Kidney capillary endothelial cell (primary cell): ENCODE data around the gene CYGB.
"Not testable (repeated sequence)": the region's sequence is repeated elsewhere in the genome, so short reads cannot be mapped to it uniquely, and the experiment has no call there.

Source experiments
- DNase-seq: peaks from one replicate; pipeline ENCODE4 v3.0.0-alpha.2; 2018; ENCODE audit warnings: low spot score

CYGB gene

DNA sequence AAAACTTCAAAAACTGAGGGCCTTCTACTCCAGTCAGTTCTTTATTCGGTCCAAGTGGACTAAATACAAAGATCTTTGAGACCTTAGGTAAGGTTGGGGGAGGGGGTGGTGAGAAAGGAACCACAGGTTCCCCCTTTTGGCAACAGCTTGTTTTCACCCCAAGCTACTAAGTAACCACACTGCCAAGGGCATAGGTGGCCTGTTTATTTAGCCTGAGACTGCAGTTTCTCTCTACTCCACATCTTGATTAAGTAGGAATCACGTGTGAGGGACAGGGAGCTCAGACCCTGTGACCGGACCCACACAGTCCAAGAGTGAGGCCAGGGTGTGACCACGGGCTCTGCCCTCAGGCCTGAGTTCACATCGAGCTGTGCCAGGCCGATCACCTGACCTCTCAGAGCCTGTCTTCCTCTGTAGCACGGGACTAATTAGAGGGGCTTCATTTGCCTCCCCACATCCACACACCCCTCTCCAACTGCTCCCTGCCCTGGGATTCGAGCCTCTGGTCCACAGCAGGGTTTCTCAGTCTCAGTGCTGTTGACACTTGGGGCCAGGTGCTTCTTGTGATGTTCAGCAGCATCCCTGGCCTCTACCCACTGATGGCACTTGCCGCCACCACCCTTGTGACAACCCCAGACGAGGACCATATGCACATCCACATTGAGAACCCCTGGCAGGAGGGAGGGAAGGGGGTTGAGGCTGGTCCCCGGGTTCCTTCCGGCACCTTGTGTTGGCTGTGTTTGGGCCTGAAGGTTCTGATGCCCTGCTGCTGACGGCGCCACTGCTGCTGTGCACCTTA lies 30.3 kb upstream of the CYGB start:
- no peak for DNase-seq

DNA sequence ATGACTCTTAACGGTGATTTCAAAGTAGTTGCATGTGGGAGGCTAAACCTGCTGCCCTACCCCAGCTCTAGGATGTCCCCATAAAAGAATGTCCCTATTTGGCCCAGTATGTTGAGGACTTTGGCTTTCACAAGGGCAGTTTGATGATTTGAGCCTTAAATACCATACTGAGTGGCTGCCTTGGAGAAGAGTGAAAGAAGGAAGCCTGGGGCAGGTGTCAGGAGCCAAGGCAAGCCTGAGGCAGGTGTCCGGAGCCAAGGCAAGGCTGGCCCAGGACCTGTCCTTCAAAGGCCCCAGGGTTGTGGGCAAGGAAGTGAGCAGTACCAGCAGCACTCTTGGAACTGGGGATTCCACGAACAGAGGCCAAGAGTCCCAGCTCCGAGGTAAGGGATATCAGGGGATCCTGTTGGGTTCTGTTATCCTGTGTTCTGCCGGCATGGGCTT lies 29.5 kb upstream of the CYGB start:
- no peak for DNase-seq

DNA sequence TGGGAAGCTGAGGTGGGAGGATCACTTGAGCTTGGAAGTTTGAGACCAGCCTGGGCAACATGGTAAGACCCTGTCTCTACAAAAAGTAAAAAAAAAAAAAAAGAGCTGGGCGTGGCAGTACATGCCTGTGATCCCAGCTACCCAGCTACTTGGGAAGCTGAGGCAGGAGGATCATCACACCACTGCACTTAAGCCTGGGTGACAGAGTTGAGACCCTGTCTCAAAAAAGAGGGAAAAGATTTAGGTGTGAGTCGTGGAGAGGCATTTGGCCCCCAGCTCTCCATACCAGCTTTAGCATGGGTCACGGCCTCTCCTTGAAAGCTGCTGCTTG lies 29.1 kb upstream of the CYGB start:
- no peak for DNase-seq

DNA sequence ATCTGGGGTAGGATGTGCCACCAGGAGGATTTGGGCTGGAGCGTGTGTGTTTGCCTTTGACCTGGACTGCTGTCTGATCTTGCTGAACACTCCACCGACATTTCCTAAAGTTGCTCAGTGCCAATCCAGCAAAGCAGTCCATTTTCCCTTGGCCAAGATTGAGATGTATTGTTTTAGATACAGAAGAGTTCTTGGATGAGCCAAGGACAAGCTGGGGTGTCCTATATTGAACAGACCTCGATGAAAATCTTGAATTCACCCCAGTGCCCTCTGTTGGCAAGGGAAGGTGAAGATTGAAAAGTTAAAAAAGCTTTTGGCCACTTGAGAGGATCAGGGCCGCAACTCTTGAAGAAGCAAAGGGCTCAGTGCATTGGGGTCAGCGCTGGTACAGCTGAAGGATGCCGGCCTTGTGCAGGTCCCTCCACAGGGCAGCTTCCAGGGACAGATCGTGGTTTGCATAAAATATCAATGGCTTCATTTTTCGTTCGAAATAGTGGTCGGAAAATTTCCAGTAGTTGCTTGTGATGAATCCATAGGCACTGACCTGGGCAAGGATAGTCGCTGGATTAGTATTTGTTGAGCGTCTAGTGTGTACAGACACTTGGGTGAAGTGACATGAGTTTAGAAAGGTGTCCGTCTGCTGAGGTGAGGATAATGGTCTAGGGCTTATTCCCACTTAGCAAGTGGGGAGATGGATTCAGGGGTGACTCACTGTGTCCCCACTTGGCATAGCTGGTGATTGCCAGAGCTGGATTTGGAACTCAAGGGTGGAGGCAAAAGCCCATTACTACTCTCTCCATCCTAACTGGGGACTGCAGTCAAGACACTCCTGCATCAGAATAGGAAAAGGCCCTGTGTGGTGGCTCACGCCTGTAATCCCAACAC lies 28.5 kb upstream of the CYGB start:
- DNase-seq = no peak

DNA sequence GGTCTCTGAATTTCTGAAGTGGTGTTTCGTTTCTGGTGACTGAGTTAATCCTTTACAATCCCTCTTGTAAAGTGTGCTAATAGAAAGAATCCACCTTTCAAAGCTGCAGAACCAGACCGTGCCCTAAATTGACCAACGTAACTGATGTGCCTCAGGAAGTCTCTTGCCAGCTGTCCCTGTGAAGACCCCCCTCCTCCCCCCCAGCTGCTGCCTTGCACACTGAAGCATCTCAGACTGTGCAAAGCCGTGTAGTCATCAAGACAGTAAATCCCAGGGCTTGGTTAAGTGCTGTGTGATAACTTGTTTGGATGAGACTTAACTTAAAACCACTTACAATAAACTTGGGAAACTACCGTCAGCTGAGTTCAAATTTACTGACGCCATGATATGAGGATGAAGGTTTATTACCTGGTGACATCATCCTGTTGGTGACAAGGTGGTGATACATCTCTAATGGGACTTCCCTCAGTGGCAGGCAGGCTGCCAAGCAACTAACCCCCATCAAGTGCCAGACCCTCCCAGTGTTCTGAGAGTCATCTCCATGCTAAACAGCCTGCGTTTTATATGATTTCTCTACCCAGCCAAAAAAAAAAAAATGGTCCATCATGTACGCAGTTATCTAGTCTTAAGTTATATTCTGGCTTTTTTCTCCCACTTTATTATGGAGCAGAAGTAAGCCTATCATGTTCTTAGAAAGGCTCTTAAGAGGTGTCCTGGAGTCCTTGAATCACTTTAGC lies 27.6 kb upstream of the CYGB start:
- not testable (repeated sequence) for DNase-seq

DNA sequence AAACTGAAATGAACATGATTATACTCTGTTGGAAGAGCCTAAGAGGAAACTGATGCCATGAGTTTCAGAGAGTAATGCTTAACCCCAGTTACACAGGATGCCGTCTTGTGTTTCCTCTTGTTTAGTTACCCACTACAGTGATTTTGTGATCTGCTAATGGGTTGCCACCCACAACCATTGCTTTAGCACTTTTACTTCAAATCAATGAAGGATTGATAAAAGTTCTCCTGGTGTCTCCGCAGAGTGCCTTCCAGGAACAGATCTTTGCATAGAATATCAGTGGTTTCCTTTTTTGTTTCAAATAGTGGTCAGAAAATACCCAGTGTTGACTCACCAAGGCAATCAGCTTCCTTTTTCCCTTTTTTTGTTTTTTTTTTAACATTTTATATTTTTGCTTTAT lies 25.9 kb upstream of the CYGB start:
- not testable (repeated sequence) for DNase-seq

DNA sequence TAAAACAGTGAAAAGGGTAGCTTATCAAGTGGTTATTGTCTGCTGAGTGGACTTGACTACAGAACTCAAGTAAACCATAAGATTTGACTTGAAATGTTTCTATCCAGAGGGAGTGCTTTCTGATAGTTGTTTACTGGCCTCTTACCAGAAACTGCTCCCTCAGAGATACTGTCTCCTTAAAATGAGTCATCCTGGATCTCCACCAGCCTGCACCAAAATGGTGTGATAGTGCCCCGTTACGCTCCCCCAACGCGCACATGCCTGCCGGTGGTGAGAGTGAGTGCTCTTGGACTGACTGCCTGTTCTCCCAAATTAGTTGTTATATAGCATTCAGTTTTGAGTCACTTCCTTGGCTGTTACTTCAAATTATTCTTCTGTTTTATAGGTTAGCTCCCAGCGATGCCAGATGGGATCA lies 25.2 kb upstream of the CYGB start:
- no peak for DNase-seq

DNA sequence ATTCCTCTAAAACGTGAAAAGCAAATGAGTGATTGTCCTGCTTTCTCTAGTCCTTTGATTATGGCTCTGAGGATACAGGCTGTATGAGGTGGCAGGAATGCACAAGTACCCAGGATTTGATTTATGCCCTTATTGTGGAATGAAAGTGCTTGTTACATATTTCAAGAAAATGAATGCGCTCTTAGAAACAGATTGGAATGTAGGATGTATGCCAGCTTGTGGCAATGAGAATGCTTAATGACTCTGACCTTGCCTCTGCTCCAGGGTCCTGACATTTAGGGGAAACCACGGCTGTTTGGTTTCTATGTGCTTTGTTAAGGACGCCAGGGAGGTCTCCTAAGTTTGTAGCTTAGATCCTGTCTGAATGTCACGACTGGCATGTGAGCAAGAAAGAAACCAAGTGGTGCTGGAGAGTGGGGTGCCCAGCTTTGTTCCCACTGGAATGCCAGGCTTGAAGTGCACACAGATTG lies 24.3 kb upstream of the CYGB start:
- peak; percentile 53 for DNase-seq

DNA sequence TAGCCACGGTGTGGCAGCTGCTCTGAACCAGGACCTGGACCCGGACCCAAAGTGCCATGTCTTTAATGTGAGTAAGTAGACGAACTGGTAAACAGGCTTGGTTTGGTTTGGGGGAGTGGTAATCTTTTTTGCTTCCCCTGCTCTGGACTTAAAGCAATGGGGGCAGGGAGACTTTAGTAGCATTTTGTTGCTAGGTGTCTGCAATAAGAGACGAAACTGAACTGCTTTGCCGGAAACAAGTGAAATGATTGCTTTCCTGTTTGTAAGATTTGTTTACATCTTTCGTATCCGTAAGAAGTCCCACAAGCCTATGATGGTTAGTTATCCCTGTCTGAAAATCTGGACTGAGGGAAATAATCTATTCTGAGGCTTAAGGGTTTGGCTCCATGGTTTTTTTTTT lies 23.8 kb upstream of the CYGB start:
- no peak for DNase-seq

DNA sequence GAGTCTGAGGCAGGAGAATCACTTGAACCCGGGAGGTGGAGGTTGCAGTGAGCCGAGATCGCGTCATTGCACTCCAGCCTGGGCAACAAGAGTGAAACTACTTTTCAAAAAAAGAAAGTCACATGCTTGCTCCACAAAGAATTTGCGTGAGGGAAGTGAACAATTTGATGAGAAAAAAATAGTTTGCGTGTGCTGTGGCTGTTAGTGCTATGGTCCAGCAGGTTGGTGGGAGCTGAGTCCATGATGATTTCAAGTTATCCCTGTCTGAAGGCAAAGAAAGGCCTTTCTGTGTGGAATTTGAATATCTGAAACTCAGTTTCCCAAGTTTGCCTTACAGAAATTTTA lies 23.3 kb upstream of the CYGB start:
- DNase-seq = no peak

DNA sequence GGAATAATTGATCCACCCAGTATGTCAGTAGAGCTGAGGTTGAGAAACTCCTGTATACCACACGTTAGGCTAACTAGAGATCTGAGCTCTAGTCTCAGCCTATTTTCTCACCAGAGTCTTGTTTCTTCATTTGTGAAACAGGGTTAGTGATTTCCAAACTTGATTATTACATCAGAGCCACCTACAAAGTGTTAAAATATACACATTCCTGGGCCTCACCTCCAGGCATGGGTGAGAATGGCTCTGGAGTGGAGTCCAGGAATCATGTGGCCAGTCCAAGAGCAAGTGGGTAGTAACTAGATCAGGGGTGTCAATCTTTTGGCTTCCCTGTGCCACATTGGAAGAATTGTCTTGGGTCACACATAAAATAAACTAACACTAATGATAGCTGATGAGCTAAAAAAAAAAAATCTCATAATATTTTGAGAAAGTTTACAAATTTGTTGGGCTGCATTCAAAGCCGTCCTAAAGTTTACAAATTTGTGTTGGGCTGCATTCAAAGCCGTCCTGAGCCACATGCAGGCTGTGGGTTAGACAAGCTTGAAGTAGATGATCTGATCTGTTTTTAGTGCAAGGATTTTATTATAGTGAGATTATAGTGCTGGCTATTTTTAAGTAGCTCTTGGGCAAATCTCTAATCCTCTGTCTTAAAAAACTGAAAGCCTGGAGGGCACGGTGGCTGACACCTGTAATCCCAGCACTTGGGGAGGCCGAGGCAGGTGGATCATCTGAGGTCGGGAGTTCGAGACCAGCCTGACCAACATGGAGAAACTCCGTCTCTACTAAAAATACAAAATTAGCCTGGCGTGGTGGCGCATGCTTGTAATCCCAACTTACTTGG lies 22.7 kb upstream of the CYGB start:
- no peak for DNase-seq

DNA sequence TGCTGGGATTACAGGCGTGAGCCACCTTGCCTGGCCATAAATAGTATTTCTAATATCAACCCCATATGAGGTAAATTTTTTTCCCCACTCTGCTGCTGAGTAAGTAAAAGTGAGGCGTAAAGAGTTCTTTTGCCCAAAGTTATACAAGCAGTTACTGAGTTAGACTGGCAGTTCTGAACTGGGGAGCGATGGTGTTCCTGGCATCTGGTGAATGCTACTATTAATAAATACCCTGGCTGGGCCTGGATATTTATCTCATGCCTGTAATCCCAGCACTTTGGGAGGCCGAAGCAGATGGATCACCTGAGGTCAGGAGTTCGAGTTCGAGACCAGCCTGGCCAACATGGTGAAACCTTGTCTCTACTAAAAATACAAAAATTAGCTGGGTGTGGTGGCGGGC lies 22.0 kb upstream of the CYGB start:
- not testable (repeated sequence) for DNase-seq

DNA sequence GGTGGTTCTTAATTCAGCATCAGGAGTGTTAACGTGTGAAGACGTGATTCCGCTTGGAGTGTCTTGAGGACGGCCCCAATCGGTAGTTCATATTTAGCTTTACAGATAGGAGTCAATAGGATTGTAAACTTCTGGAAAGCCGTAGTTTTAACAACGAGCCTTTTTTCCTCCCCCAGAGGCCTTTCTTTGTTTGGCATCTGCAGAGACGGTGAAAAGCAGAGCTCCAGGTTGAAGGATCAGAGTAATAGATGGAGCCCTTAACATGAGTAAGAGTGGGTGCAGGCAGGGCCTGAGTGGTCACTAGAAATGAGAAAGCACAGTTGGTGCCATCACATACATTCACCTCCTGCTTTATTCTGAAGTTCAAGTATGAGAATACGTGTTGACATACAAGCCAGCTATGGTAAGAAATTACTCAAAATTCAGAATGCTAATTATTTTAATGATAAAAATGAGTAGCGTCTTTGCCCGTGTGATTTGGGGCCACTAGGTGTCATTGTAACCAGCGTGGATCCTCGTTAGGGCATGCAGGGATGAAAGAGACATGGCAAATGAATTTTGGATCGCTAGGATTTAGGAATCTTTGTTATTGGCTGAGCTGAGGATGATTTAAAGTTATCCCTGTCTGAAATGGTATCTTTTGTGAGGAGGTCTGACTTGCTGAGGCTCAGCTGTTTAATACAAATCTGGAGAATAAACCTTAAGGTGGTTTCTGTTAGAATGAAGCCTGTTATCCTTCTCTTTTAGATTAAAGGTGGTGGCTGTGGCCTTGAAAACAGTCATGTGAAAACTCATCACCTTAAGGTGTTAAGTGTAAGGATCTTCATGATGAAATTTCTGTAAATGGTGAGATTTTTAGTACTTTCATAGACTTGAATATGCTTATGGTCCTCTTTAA lies 20.9 kb upstream of the CYGB start:
- DNase-seq = no peak

DNA sequence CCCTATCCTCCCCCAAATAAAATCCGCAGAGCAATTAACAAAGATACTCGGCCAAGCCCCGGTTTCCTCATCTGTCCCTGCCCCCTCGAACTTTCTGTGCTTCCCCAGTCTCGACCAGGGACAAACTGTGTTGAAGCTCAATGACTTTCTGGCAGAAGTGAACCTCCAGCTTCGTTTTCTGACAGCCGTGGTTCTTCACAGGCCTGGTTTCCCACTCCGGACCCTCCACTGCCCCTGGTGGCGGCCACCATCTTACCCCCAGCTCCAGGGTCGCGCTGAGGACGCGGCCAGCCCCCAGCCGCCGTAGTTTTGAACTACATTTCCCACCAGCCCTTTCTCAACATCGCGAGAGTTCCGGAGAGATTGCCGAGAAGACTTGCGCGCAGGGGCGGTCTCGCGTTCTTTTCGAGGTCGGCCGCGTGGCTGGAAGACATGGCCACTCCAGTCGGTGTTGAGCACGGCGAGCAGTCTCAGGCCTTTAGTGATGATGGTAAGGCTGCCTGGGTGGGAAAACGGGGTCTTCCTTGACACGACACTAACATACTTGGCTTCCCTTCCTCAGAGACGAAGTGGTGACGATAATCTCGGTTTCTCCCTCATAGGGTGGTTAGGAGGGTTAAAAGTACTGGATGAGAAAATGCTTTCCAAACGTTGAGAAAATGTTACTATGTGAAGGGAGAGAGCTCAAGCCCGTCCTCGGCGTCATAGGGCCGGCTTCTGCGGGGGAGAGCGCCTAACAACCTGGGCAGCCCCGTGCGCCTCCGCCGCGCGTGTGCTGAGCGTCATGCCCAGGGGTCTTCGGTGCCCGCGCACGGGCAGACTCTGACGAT lies 20.1 kb upstream of the CYGB start:
- peak; percentile 94 for DNase-seq

DNA sequence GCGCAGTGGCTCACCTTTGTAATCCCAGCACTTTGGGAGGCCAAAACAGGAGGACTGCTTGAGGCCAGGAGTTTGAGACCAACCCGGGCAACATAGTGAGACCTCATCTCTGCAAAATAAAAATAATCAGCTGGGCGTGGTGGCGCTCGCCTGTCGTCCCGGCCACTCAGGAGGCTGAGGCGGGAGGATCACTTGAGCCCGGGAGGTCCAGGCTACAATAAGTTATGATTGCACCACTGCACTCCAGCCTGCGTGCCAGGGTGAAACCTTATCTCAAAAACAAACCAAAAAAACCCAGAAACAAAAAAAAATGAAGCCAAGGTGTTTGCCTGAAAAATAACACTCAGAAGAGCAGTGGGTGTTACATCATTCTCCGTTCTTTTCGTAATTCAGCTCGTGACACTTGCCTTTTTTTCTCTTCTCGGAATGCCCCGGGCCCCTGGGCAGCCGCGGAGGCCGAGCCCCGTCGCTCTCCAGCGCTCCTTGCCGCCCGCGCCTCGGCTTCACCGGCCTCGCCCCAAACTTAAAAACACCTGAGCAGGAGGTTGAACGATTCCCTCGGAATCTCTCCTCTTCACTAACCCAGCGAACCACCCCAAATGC lies 19.4 kb upstream of the CYGB start:
- DNase-seq = no peak

DNA sequence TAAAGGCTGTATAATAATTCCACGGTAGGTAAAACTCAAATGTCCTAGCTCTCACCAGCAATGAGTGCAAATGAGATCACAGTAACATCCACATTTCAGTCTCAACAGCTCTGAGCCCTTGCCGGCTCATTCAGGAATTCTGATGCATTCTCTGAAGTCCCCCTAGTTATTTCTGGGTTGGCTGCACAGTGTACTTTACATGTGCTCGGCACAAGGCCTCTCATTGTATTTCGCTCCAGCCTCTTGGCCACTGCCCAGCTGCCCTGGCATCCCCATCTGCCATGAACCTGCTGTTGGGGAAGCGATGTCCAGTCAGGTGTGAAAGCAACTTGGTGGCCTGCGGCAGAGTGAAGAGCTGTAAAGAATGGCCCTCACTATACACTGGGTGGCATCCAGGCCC lies 16.6 kb upstream of the CYGB start:
- DNase-seq = no peak

DNA sequence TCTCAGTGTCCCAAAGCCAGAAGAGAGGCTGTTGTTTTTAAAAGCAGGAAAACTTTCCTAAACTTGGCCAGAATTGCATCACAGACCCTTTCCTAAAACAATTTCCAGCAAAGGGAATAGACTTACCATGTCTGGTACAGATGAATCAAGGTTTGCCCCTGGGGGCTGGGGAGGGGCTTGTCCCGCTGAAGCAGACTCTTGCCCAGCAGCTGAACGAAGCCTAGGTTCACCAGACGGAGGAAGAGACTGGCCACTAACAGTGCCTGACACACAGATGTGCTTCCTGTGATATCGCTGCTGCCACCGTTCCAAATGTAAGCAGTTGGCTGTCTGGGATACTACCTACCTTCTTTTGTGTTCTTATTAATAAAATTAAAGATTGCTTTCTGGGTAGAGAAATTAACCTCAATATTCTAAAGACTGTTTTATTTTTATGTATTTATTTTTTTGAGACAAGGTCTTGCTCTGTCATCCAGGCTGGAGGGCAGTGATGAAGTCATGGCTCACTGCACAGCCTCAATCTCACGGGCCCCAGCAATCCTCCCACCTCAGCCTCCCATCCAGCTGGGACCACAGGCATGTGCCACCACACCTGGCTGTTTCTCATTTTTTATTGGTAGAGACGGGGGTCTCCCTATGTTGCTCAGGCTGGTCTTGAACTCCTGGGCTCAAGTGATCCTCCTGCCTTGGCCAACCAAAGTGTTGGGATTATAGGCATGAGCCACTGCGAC lies 15.8 kb upstream of the CYGB start:
- DNase-seq = no peak

DNA sequence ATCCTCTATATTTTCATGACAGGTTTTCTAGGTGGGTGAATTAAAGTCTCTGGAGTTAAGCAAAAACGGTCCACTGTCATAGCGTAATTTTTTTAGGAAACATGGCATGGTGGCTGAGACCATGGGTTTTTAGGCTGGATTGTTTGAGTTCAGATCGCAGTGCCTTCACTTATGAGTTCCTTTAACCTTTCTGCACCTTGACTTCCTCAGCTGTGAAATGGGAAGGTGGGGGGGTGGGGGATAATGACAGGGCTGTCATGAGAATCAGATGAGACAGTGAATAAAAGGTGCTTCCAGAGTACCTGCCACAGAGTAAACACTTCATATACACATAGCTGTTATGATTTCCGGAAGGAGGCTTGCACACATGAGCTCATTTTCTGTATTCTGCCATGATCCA lies 14.2 kb upstream of the CYGB start:
- no peak for DNase-seq
